GM12872 (cell line): ENCODE measurements around the gene BUD23.

Source experiments
- TF ChIP-seq, protein P1 (sequence below): IDR thresholded peaks from 3 replicates; pipeline ENCODE4 v1.5.1; 2011; ENCODE audit warnings: low read depth, mild to moderate bottlenecking, low read length, moderate library complexity; ENCODE audit not compliant: insufficient read depth

The BUD23 gene, protein sequence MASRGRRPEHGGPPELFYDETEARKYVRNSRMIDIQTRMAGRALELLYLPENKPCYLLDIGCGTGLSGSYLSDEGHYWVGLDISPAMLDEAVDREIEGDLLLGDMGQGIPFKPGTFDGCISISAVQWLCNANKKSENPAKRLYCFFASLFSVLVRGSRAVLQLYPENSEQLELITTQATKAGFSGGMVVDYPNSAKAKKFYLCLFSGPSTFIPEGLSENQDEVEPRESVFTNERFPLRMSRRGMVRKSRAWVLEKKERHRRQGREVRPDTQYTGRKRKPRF

DNA sequence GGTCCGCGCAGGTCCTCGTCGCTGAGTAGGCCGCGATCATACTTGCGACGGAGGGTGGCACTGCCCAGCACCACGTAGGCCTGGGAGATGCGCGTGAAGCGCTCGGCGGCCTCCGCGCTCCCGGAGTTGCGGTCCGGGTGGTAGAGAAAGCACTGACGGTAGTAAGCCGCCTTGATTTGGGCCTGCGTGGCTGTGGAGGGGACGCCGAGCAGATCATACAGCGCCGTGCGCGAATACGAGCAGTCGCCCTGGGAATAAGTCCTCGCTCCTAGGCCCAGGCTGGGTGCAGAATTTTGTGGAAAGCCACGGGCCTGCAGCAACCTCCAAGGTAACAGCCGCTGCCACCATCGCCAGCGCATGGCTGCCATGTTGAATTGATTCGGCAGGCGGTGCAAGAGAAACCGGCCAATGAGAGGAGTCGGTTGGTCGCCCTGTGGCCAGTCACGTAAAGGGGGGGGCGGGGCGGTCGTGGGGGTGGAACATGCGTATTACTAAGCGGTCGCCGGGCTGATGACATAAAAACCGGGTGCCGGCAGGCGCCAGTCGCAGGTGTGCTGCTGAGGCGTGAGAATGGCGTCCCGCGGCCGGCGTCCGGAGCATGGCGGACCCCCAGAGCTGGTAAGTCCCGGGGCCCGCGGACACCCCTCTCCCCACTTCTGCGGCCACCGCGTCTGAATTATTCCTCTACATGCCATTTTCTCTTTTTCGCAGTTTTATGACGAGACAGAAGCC, at the start of gene BUD23, which contains the start of gene DNAJC30:
Gene BUD23, plus strand, starts transcription at position 542 of the 732 bp plus-strand sequence. Its CDS starts 29 bp downstream, at position 571.
Gene DNAJC30, minus strand, starts transcription at position 398 of the 732 bp plus-strand sequence. Its CDS starts 30 bp downstream, at position 368.
- TF ChIP-seq, protein P1, sequence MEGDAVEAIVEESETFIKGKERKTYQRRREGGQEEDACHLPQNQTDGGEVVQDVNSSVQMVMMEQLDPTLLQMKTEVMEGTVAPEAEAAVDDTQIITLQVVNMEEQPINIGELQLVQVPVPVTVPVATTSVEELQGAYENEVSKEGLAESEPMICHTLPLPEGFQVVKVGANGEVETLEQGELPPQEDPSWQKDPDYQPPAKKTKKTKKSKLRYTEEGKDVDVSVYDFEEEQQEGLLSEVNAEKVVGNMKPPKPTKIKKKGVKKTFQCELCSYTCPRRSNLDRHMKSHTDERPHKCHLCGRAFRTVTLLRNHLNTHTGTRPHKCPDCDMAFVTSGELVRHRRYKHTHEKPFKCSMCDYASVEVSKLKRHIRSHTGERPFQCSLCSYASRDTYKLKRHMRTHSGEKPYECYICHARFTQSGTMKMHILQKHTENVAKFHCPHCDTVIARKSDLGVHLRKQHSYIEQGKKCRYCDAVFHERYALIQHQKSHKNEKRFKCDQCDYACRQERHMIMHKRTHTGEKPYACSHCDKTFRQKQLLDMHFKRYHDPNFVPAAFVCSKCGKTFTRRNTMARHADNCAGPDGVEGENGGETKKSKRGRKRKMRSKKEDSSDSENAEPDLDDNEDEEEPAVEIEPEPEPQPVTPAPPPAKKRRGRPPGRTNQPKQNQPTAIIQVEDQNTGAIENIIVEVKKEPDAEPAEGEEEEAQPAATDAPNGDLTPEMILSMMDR, result no peak

DNA sequence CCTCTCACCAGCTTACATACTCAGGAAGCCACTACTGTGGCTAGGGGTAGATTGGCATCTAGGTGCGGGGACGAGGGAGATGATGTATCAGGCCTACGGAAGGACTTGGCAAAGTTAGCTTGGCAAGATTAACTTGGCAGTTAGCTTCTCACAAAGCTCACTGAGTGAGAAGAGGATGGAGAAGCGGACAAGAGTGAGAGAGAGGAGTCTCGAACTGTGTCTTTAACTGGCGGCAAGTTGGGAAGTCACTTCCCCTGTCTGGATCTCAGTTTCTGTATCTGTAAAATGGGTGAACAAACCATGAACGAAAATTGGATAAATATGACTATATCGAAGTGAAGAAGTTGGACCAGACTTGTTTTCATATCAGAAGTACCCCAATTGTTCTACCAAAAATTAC, 49.6 kb upstream of the BUD23 start:
- TF ChIP-seq, protein P1, result no peak

DNA sequence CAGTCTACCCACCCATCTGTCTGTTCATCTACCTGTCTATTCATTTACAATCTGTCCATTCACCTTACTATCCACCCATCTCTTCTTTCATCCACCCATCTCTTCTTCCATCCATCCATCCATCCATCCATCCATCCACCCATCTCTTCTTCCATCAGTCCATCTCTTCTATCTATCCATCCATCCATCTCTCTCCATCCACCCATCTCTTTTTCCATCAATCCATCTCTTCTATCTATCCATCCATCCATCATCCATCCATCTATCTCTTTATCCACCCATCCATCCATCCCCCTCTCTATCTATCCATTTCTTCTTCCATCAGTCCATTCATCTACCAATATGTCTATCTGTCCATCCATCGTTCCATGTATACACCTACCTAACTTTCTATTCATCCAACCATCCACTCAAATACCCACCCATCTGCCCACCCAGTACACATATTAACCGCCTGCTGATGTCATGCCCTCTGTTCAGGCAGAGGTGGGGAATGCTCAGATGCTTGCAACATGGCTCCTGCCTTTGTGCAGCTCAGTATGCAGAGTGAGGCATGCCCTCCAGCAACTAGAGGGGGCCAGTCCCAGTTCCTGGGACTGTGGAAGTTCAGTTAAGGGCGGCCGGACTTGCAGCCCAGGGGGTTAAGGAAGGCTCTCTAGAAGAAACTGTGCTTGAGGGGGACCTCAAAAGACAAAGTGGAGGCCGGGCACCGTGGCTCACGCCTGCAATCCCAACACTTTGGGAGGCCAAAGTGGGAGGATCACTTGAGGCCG, 47.8 kb upstream of the BUD23 start:
- TF ChIP-seq, protein P1, result no peak

DNA sequence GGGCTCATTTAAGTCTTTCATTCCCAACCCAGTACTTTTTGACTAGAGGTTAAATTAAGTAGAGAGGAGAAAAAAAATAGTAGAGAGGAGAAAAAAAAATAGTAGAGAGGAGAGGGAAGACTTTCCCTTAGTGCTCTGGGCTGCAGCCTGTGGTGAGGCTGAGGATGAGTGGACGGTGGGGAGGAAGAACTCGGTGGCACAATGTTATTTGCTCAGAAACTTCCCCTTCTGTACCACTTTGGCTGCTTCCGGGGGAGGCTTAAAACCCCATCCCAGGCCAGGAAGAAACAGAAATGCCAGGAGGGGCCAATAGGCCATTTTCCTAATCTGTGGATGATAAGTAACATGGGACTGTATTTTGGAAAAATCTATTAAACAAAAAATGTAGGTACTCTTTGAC, 44.5 kb upstream of the BUD23 start:
- TF ChIP-seq, protein P1, result no peak

DNA sequence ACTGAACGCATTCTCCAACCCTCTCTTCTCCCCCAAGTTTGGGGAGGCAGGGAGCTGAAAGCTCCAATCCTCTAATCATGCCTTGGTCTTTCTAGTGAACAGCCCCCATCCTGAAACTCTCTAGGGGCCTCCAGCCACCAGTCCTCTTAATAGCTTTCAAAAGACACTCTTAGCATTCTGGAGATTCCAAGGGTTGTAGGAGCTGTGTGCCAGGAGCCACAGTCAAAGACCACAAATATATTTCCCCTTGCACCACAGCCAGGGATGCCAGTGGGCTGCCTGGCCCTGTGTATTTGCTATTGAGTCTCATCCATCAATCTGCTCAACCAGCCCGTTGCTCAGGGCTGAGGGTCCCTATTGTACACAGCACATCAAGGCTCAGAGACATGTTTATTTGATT, 40.6 kb upstream of the BUD23 start:
- TF ChIP-seq, protein P1, result no peak

DNA sequence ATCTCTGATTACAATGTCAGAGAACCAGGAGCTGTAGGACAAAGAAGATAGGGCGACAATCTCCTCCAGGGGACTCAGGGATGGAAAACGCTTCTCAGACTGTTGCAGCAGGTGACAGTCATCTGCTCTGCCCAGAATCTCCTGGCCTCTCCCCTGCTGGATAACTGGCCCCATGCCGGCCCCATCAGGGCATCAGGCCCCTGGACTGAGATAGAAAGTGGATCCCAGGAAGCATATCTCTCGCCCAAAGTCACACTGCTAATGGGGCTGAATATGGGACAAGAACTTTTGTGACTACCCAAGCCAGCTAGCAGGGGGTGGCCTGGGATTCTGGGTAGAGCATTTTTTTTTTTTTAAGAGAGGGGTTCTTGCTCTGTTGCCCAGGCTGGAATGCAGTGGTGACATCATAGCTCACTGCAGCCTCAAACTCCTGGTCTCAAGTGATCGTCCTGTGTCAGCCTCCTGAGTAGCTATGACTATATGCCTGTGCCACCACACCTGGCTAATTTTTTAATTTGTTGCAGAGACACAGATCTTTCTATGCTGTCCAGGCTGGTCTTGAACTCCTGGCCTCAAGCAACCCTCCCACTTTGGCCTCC, 38.6 kb upstream of the BUD23 start:
- TF ChIP-seq, protein P1, result no peak

DNA sequence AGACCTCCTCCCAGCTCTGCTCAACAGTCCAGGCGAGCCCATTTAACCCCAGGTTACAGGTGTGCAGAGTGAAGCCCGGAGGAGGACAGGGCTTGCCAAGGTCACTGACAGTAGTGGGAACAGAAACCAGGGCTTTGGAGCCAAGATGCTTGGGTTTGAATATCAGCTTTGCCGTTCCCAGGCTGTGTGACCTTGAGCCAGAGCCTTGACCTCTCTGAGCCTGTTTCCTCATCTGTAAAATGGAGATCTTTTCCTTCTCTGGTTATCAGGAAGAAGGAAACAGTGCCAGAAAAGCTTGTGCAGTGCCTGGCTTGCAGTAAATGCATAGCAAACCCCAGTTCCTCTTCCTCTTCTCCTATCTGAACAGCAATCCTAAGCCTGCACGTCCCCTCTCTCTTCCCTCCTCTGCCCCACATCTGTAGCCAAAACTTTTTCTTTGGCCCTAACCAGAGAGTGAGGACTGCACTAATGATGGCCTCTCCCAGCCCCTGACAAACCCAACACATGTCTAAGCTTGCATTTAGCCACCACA, 37.7 kb upstream of the BUD23 start:
- TF ChIP-seq, protein P1, result no peak
